HL-60/S4 treated with phorbol 12-myristate 13-acetate at 8.2 ng/mL for 4 days and 3 days (cell line): Measurements from ENCODE around the gene IL18RAP.

ENCODE experiments used
- in situ Hi-C: fragments of 300-500 bp; cut with MboI; formaldehyde crosslinking; loops from 2 replicates; pipeline ENCODE4 v1.15.0; 2022; ENCODE audit warnings: low sequenced_read_pairs

The IL18RAP gene

DNA sequence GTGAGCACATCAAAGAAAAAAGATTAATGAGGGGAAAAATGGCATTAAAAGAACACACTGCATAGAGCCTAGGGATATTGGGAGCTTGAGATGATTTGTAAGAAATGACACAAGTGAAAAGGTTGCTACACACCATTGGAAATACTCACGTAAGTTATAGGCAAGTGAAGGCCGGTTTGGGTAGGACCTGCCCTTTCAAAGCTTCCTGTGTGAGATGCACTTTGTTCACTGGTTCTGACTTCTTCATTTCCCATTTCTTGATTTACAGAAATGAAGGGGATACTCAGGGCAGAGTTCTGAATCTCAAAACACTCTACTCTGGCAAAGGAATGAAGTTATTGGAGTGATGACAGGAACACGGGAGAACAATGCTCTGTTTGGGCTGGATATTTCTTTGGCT lies at the start of gene IL18RAP:
IL18RAP (plus strand) TSS at position 251 of the 400 bp plus-strand sequence; CDS start at position 369, 118 bp downstream.
- in situ Hi-C loops, result no loop called here

DNA sequence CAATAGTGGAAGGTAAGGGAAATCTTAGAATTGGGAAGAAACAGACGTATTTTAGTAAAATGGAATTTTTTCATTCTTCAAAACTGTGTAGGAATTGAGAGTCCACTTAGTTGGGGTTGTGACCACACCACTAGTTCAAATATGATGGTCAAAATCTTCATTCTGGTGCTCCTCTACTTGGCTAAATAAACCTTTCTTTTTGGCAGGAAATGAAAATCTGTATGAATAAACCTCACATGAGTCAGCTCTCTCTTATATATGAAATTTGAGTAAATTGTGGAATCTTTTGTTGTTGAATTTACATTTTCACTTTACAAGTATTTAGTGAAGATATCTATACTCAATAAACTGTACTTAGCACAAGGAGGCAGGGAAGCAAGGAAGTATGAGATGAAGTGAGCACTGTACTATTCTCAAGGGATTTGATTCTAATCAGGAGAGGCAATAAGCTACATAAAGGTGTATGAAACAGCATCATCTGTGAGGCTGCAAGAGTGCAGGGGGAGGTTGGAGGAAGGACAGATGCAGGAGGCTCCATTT lies 46.8 kb upstream of the IL18RAP start:
- in situ Hi-C loops, result no loop called here

DNA sequence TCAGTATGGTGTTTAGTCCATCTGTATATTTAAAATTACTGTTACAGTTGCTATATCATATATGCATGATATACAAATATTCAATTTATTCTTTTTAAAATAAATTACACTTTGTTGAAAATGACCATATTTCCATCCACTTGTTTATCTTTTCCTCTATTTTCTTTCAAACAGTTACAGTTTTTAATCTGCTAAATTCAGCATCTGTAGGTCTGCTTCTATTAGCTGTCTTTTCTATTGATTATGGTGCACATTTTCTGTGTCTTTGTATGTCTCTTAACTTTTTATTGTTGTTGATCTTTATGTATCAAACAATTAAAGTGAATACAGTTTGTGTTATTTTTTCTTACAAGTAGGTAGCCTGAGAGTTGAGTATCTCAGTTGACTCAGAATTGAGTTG lies 39.2 kb upstream of the IL18RAP start:
- in situ Hi-C loops, result no loop called here

- in situ Hi-C loops, result no loop called here
Observed at GRCh38 chr2:102385522-102385921, 37.4 kb upstream of the IL18RAP start.

GRCh38 chr2:102386004-102386403 lies 37.0 kb upstream of the IL18RAP start:
- in situ Hi-C loops, result no loop called here

- in situ Hi-C loops, result no loop called here
Observed at GRCh38 chr2:102386867-102387541, 36.0 kb upstream of the IL18RAP start.

GRCh38 chr2:102387763-102388546 lies 35.0 kb upstream of the IL18RAP start:
- in situ Hi-C loops, result no loop called here

- in situ Hi-C loops, result no loop called here
Observed at GRCh38 chr2:102391565-102391964, 31.4 kb upstream of the IL18RAP start.

DNA sequence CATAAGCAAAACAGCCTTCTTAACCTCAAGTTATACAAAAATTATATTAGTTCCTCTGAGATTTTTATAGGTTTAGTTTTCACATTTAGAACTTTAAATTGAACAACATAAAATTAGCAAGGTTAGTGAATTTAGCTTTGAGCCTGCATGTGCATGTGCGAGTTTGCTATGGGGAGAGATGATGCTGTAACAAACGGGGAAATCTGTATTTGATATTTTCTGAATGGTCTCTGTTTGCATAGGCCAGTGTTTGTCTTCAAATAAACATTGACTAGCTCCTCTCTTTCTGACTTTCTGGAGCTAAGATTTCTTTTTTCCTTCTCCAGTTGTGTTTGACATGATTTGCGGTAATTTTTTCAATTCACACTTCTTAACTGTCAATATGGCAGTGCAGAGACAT lies 30.9 kb upstream of the IL18RAP start:
- in situ Hi-C loops, result no loop called here

DNA sequence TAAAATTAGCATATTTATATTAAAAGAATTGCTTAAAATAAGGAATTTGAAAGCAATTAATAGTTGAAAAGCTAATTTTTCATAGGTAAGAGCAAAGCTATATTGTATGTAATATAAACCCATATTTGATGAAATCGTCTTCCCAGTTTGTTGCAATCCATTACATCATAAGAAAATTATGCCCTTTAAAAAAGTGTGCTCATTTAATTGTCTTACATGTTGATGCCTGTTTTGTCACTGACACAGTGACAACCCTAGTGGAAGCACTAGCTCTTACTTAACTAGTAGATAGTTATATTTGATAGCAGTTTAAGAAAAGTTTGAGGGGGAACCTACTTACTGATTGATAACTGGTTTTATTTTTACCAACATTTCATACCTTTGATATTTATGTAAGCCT lies 30.0 kb upstream of the IL18RAP start:
- in situ Hi-C loops, result no loop called here

DNA sequence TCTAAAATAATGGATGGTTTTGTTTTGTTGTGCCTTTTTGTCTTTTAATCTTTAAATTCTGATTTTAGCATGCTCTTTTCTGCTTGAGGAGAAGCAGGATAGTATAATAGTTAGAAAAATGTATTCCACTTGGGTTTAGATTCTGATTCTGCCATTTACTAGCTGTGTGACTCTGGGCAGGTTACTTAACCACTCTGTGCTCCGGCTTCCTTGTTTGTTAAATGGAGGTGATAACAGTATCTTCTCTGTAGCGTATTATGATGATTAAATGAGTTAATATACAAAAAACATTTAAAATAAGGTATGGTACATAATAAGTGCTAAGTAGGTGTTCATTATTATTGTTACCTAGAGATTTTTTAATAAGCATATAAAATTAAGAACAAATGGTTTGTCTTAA lies 26.9 kb upstream of the IL18RAP start:
- in situ Hi-C loops, result no loop called here

DNA sequence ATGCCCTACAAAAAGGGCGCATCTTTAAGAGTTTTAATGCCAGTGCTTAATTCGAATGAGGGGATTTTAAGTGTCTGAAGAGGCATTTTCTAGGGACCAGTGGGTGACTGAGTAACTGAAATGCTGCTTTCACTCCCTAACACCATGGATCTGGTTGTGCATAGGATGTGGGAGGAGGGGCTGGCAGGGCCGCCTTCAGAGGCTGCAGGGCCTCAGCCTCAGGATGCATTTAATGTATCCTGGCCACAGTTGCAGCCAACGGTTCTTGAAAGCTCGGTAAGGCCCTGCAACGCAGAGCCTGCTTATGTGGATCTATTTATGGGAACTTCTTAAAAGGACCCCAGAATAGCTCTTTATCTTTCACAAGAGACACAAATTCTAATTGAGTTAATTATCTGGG lies 25.8 kb upstream of the IL18RAP start:
- in situ Hi-C loops, result no loop called here

DNA sequence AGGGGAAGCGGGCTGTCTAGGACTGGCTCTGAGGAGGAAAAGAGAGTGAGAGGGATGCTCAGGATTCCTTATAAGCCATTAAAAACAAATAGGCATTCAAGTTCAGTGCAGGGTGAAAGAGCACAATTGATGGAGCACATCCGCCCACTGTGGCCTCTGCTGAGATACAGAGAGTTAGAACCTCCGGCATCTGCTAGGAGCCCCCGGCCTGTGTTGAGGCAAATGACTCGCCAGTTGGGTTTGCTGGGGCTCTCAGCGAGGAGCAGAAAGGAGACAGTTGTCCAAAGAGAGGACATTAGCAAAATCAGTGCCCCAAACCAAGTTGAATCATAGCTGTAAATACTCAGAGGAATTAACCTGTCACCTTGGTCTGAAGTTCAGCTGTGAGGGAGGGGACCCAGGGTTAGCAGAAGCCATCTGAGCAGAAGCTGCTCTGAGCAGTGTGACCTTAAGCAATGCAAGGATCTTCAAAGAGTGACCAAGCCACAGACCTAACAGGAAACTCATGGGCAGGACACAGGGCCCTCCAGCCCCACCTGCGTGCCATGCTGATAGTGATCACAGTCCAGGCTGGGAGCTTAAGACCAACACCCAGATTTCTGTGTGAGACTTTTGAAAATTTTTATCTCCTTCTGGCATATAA lies 23.3 kb upstream of the IL18RAP start:
- in situ Hi-C loops, result no loop called here

DNA sequence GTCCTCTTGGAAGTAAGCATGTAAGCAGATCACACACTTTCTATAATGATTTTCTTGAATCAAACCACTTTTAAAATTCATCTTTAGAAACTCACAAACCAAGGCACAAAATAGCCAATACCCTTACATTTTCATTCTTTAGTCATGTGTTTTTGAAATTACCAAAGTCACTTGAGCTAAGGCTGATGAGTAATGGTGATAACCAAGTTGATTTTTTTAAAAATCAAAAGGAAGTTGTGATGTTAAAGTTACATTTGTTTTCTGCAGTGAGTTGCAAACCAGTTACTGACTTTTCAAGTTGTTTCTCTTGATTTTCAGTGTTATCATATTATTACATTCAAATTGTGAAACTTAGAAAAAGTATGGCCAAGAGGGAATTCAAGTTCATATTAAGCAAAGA lies 21.5 kb upstream of the IL18RAP start:
- in situ Hi-C loops, result no loop called here

- in situ Hi-C loops, result no loop called here
Observed at GRCh38 chr2:102401865-102402264, 21.1 kb upstream of the IL18RAP start.

GRCh38 chr2:102410952-102411351 lies 12.0 kb upstream of the IL18RAP start:
- in situ Hi-C loops, result no loop called here

GRCh38 chr2:102412199-102412598 lies 10.8 kb upstream of the IL18RAP start:
- in situ Hi-C loops, result no loop called here

DNA sequence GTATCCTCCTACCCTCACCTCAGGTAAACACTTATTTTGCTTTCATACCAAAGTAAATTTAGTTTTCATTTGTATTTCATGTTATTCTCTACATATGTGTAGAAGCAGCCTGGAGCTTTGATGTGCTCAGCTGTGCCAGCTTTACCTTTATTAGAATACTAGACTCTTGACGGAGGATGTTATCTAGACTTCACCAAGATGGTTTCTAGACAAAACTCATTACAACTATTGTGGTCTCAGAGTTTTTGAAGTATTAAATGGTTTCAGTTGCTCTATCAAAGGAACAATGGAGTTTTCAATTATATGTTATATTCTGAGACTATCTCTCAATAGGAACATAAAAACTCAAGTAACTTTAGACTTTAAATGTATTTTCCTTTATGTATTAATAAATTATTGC lies 5.0 kb upstream of the IL18RAP start:
- in situ Hi-C loops, result no loop called here

GRCh38 chr2:102418421-102418961 lies 4.5 kb upstream of the IL18RAP start:
- in situ Hi-C loops, result no loop called here

DNA sequence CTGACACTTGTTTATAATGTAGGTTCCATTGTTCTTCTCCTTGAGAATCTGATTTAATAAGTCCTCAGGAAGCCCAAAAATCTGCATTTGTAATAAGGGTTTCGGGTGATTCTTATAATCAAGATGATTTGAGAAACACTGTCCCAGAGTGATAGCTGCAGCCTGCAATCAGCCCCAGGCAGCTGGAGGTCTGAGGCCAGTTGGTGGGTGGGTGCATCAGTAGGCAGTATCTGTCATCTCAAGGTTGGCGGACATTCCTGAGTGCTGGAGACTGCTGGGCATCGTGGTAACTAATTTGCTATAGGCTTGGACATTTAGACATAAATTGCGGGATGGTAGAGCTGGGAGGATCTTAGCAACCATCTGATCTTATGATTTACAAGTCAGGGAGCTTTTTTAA lies 2.7 kb upstream of the IL18RAP start:
- in situ Hi-C loops, result no loop called here
